GM18498 (cell line): Measurements from ENCODE around the gene DEFB113.
A peak's percentile ranks its signal among the peaks of the same experiment; 100 is the strongest.
"Not testable (repeated sequence)": the region's sequence is repeated elsewhere in the genome, so short reads cannot be mapped to it uniquely, and the experiment has no call there.

Experiments used
- ATAC-seq: cut with Tn5 transposase; IDR thresholded peaks from one replicate; pipeline ENCODE4 v1.9.1; 2021; ENCODE audit warnings: mild to moderate bottlenecking, moderate library complexity; ENCODE audit not compliant: unreplicated experiment

DEFB113 gene, protein sequence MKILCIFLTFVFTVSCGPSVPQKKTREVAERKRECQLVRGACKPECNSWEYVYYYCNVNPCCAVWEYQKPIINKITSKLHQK

GRCh38 chr6:49969605-49970004, at the start of gene DEFB113:
Gene DEFB113 (minus strand): TSS chr6:49969625. CDS start chr6:49969625, 0 bp downstream.
- no peak for ATAC-seq

- ATAC-seq: no peak
These were observed 38.4 kb upstream of the DEFB113 start for GRCh38 chr6:50007819-50008218.

GRCh38 chr6:50003139-50003538, 33.7 kb upstream of the DEFB113 start:
- no peak for ATAC-seq

DNA sequence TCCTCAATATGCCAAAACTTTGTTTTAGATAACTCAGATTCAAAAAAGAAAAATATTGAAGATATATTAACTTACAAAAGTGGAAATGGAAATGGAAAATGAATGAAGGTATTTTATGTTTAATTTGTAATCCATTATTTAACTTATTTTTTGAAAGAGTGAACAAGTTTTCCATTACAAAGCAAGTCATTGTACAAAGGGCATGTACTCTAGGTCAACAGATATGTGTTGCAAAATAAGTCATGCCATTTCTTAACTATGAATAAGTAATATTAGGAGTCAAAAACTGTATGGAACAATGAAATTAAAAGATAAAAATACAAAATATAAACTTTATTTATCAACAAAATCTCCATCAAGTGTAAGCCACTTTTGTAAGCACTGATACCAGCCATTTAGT, 25.9 kb upstream of the DEFB113 start:
- no peak for ATAC-seq

- ATAC-seq: no peak
These were observed 19.5 kb upstream of the DEFB113 start for GRCh38 chr6:49988900-49989299.

- ATAC-seq: no peak
These were observed 18.3 kb upstream of the DEFB113 start for GRCh38 chr6:49987749-49988148.

GRCh38 chr6:49986551-49986950, 17.1 kb upstream of the DEFB113 start:
- ATAC-seq: no peak

- no peak for ATAC-seq
These were observed 12.6 kb upstream of the DEFB113 start for GRCh38 chr6:49982046-49982445.

DNA sequence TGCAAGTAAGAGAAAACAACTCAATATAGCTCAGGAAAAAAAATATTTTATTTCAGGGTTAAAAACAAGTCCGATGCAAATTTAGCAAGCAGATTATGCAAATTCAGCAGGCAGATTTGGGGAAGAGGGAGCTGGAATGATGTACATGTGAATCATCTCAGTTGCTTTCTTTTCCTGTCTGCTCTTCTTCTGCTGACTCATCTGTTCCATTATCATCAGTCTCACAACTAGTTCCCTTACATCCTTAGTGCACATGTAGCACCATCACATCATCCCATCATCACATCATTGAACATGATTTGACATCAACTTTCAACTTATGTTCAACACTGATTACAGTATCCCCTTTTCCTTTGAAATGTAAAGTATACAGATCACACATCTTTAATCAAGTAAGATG, 11.5 kb upstream of the DEFB113 start:
- peak; percentile 50 for ATAC-seq

GRCh38 chr6:49979584-49979983, 10.2 kb upstream of the DEFB113 start:
- no peak for ATAC-seq

DNA sequence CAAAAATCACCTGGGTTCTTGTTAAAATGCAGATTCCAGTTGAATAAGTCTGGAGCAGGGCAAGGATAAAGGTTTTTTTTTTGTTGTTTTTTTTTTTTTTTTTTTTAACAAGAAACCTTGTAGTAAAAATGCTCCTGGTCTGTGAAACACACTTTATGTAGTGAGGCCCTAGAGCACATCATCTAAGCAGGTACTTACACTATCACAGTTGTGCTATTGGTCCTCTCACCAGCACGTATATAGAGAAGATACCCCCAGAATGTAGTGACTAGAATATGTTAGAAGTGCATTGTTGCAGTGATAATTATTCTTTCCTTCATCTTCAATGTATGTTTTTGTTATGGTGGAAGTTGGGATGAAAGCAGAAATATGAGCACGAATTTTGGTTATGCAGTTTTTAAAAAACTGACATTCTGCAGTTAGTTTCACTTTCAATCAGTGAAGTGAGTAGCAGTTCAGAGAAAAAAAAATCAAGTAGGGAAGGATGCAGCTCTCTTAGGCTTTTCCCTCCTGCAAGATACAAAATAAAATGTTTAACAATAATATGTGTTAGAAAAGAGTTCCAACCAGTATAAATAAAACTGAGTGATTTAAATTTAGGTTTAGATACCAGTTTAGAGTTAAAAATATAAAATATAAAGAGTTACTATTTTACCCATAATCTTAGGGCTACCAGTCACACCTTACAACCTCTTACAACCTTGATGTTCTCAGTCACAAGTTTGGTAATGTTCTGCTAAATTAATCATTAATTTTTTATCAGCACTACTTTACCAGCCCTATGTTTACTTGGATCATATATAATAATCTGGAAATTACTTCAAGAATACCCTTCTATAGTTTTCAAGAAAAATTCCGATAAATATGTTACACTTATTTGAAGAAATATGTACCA, 9.2 kb upstream of the DEFB113 start:
- peak; percentile 65 for ATAC-seq

DNA sequence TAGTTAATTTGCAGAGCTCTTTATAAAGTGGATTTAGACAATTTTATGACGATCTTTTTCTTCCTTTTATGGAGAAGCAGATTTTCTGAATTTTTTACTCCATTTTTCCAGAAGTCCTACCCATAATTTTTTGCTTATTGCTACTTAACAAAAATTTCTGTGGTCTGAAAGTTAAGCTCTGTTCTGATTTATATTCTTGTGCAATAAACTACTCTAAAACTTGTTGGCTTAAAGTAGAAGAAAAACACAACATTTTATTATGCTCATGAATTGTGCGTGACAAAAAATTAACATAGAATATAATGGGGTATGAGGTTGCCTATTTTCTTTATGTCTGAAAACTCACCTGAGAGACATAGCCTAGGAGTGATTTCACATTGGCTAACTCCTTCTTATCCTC, 2.6 kb downstream of the DEFB113 start:
- no peak for ATAC-seq

DNA sequence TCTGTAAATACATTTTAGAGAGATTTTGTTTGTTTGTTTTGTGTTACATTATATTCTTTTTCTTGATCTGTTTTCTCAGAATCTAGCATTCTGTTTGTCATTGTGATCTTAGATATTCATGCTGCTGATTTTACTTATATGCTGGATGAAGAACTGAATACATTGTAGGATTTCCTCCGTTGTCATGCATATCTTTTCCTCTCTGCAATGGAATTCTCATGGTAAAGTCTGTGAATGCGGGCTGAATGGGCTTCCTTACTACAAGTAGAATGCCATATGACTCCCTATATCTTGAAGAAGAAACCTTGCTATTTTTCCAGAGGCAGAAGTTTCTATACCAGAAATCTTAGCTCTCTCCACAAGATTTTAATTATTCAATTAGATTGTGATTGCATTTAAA, 3.1 kb downstream of the DEFB113 start:
- ATAC-seq: no peak

DNA sequence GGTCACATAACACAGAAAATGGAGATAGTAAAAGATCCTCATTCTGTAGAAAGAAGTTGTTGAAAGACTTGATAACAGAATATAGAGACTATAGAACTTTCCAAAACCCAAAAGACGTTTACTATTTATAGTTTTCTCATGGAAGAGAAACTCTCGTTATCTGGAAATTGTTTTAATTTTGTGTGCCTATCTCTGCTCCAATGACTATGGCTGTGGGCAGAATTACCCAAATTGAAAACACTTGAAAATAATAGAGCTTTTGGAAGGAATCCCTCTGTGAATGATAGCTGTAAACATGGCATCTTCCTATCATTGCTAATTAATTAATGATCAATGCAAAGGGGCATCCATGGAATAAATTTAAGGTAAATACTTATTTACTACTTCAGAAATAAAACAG, 5.4 kb downstream of the DEFB113 start, which contains the start of gene DEFB114:
Gene DEFB114 (minus strand): TSS at position 101 of the 400 bp plus-strand sequence. CDS start 59 bp downstream, at position 42.
- no peak for ATAC-seq

DNA sequence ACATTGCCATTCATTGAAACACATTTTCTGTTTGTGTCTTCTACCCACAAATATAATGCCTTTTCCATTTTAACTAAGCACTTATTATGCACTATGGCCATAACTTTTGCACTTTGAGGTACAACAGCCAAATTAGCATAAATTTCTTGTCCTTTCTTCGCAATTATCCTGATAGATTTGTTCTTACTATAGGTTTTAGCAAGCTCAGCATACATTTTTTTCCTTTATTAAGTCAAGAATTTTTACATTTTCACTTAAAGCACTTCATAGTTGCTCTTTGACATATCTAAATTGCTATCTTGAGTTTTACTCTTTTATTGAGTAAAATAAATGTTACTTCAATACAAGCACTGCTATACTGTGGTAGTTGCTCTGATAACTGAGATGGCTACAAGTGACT, 11.2 kb downstream of the DEFB113 start:
- no peak for ATAC-seq

DNA sequence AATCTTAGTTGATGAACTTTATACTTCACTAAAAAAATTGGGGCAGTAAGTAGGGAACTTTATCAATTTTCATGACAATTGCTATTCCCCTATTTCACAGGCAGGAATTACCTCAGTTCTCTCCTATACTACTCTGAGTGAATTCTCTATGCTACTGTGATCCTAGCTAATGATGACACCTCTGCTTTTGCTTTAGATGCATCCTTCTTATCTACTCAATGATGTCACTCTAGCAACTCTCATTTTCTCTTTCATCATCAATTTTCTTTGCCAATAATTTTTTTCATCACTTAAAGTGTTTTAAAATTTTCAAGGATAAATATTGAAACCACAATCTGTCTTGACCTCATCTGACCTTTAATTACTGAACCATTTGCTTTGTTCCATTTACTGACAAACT, 13.6 kb downstream of the DEFB113 start:
- no peak for ATAC-seq

DNA sequence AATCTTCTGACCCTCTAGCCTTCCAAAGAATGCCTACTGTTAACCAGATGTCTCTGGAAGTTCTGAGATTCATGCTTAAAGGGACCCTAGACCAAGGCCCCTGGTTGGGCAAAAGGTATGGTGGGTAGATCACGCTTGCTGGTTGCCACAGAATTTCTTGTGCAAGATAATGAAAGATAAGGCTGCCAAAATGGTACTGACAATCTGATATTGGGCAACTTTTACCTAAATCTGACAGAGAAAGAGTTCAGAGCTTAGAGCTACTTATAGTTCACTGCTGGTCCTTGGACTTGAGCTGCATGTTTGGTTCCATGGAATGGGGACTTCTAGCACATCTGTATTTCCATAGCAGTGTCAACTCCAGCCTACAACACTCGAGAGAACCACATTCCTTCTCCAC, 17.5 kb downstream of the DEFB113 start:
- ATAC-seq: no peak

GRCh38 chr6:49950415-49950751, 19.0 kb downstream of the DEFB113 start:
- ATAC-seq: no peak

GRCh38 chr6:49949062-49949461, 20.4 kb downstream of the DEFB113 start:
- ATAC-seq: no peak

DNA sequence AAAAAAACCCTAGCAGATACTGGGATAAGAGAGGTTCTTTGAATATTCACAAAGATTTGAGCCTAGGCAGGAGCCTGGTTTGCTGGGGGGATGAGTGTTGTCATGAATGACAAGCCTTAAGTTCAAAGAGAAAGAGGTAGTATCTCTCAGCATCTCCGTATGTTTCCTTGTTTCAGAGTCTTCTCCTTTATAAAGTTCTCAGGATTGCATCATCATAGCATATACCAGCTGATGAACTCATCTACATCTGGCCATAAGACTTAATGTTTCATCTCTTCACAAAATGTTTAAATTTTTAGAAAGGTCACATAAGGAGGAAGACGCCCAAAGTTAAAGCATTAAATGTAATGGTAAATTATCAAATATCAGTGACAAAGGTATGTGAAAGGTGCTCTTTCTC, 22.6 kb downstream of the DEFB113 start:
- no peak for ATAC-seq

DNA sequence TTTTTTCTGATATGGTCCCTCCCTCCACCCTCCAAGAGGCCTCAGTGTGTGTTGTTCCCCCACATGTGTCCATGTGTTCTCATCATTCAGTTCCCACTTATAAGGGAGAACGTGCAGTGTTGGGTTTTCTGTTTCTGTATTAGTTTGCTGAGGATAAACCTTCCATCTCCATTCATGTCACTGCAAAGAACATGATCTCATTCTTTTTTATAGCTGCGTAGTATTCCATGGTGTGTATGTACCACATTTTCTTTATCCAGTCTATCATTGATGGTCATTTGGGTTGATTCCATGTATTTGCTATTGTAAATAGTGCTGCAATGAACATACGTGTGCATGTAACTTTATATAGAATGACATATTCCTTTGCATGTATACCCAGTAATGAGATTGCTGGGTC, 25.4 kb downstream of the DEFB113 start:
- not testable (repeated sequence) for ATAC-seq

GRCh38 chr6:49939993-49940498, 29.4 kb downstream of the DEFB113 start:
- no peak for ATAC-seq
